HS-5 (cell line): ENCODE data around the gene PRKCE.
"Not testable (repeated sequence)": the region's sequence is repeated elsewhere in the genome, so short reads cannot be mapped to it uniquely, and the experiment has no call there.

Experiments used
- DNase-seq: peaks from one replicate; pipeline ENCODE4 v3.0.0-alpha.2; 2012; ENCODE audit warnings: low read depth

Gene PRKCE

DNA sequence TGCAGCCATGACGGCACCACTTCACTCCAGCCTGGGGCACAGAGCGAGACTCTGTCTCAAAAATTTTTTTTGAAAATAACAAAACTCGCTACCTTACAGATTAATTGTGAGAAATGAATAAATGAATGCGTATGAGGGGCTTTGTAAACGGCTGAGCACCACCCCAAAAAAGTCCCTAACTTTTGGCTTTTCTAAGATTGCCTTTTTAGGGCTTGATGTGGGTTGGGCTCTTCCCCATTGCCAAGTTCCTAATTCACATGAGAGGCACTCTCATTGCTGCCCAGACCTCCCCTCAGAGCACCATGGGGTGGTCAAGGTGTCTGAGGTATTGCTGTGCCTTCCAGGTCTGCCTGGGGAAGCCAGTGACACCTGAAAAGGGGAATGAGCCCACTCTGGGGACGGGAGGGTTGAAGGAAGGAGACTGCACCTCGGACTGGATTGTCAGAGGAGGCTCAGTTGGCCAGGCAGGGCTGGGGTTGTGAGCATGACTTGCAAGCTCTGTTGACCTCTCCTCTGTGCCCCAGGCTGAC is 186.4 kb downstream of the PRKCE start:
- no peak for DNase-seq

- DNase-seq = no peak
These were observed 188.2 kb downstream of the PRKCE start for GRCh38 chr2:45839508-45840251.

GRCh38 chr2:45840481-45840880 is 189.0 kb downstream of the PRKCE start:
- no peak for DNase-seq

GRCh38 chr2:45841752-45842407 is 190.4 kb downstream of the PRKCE start:
- no peak for DNase-seq

DNA sequence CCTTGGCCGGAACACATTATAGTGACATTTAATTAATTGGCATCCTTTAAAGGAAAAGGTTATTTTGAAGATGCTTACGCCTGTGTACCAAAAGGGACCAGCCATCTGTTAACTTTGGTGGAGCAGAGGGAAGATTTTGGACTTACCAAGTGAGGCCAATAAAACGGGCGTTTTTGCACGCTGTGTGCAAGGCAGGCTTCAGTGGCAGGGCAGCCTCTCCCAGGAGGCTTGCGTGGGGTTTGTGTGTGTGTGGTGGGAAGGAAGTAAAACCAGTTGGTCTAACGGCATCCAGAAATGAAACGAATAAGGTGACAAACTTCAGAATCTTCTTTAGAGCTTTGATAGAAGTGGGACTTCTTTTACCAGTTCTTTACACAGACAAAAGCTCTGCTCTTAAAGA is 191.7 kb downstream of the PRKCE start:
- DNase-seq = no peak

- no peak for DNase-seq
These were observed 193.5 kb downstream of the PRKCE start for GRCh38 chr2:45844796-45845457.

GRCh38 chr2:45845566-45845965 is 194.1 kb downstream of the PRKCE start:
- DNase-seq = no peak

DNA sequence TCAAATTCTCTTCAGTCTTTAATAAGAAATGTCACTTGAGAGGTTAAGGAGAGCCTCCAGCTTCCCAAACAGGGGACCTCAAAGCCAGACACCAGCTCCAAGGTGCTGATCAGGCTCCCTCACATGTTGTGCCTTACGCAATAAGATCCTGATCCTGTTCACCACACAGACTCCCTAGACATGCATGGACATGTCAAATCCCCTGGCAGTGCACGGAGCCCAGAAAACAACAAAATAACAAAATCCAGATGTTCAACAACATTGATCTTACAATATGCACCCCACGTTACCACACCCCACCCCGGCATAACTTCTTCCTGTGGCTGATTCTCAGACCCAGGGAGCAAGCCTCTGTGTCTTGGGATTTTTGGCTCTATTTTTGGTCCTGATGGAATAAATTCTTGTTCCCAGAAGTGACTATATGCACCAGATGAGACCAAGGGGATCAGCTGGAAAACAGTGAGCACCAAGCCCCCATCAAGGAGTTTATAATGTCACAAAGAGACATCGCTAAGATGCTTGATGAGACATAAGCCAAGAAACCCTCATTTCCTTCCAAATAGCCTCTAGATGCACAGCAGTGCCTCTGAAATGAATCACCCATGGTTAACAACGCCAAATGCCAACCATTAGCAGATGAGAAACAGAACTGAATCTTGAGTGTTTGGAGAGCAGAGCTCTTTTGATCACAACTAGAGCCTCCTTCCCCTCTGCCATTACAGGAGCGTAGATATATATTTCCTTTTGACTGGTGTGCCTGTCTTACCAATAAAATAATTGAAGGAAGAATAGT is 198.2 kb downstream of the PRKCE start:
- peak; percentile 49 for DNase-seq

GRCh38 chr2:45850558-45850957 is 199.1 kb downstream of the PRKCE start:
- no peak for DNase-seq

DNA sequence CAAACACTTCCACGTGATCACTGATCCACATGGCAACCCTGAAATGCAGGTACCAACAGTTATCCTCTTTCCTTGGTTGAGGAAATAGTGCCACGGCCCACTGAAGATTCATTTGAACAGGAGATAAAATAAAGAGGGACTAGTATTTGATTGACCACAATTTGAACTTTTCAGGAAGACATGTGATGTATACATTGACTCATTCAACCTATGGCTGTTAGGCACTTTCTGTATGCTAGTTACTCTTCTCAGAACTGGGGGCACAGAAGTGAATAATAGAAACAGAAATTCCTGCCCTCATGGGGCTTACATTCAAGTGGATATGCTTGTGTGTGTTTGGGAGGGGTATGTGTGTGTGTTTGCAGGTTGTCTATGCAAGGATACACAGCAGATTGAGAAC is 199.6 kb downstream of the PRKCE start:
- no peak for DNase-seq

GRCh38 chr2:45851576-45852304 is 200.3 kb downstream of the PRKCE start:
- DNase-seq = no peak

GRCh38 chr2:45852450-45853150 is 201.1 kb downstream of the PRKCE start:
- no peak for DNase-seq

- DNase-seq = no peak
These were observed 203.9 kb downstream of the PRKCE start for GRCh38 chr2:45855374-45855773.

DNA sequence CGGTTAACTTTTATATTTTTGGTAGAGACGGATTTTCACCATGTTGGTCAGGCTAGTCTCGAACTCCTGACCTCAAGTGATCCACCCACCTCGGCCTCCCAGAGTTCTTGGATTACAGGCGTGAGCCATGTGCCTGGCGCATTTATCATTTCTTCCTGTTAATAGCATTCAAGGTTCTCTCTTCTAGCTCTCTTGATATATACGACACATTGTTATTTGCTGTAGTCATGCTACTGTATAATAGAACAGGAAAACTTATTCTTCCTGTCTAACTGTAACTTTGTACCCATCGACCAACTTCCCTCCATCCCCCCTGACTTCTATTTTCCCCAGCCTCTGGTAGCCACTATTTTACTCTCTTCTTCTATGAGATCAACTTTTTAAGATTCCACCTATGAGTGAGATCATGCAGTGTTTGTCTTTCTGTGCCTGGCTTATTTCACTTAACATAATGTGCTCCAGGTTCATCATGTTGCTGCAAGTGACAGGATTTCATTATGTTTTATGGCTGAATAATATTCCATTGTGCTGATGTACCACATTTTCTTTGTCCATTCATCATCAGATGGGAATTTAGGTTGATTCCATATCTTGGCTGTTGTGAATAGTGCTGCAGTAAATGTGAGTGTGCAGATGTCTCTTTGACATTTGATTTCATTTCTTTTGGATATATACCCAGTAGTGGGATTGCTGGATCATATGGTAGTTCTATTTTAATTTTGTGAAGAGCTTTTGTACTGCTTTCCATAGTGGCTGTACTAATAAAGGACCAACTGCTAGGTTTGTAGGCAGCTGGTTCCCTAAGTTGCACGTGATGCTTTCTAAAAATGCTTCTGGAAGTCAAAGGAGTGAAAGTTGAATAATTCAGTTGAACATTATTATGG is 205.2 kb downstream of the PRKCE start:
- no peak for DNase-seq

GRCh38 chr2:45857275-45857609 is 205.8 kb downstream of the PRKCE start:
- DNase-seq = no peak

- DNase-seq = no peak
These were observed 206.5 kb downstream of the PRKCE start for GRCh38 chr2:45857867-45858520.

- not testable (repeated sequence) for DNase-seq
These were observed 207.4 kb downstream of the PRKCE start for GRCh38 chr2:45858872-45859271.

DNA sequence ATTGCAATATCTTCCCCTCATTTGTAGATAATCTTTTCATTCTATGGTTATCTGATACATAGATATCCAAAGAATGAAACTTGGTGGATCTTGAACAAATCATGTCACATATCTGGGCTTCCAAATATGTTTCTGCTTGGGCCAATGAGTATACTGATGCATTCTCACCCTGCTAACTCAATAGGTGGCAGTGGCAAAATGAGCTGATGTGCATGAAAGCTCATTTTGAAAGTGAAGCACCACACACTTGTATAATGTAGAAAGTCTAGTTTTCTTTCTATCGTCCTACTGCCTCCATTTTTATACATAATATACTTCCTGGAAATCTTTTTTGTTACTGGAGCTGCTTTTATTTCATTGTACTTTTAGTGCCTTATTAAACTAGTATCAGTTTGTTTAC is 208.2 kb downstream of the PRKCE start:
- DNase-seq = no peak
